BLaER1 (cell line): ENCODE measurements around the gene TEKT5.
A peak's percentile ranks its signal among the peaks of the same experiment; 100 is the strongest.

Source experiments
- H3K27ac ChIP-seq: shearing (Covaris generic); formaldehyde crosslinking; 2 replicates; pipeline ENCODE4 v1.8.1; 2022
- H3K27me3 ChIP-seq: shearing (Covaris generic); formaldehyde crosslinking; 2 replicates; pipeline ENCODE4 v1.8.1; 2022
- H3K36me3 ChIP-seq: shearing (Covaris generic); formaldehyde crosslinking; 2 replicates; pipeline ENCODE4 v1.8.1; 2022
- H3K4me1 ChIP-seq: shearing (Covaris generic); formaldehyde crosslinking; 2 replicates; pipeline ENCODE4 v1.8.1; 2022
- H3K4me2 ChIP-seq: shearing (Covaris generic); formaldehyde crosslinking; 2 replicates; pipeline ENCODE4 v1.8.1; 2022
- H3K4me3 ChIP-seq: shearing (Covaris generic); formaldehyde crosslinking; 2 replicates; pipeline ENCODE4 v1.8.1; 2022
- H3K9ac ChIP-seq: shearing (Covaris generic); formaldehyde crosslinking; 2 replicates; pipeline ENCODE4 v1.8.1; 2022
- H3K9me3 ChIP-seq: shearing (Covaris generic); formaldehyde crosslinking; 2 replicates; pipeline ENCODE4 v1.8.1; 2022
- H4K20me1 ChIP-seq: shearing (Covaris generic); formaldehyde crosslinking; 2 replicates; pipeline ENCODE4 v1.8.1; 2022
- Cebpa-rat ChIP-seq: shearing (Covaris generic); IDR thresholded peaks from 2 replicates; pipeline ENCODE4 v1.8.1; 2022

TEKT5 gene

GRCh38 chr16:10580883-10581247 is 113.9 kb downstream of the TEKT5 start:
- peak overlapping the region; percentile 77 for H3K9ac ChIP-seq
- peak overlapping the region; percentile 39 for H3K27ac ChIP-seq

GRCh38 chr16:10579965-10580882 is 114.5 kb downstream of the TEKT5 start, which contains the start of gene EMP2:
EMP2 (minus strand) TSS chr16:10580598; CDS start chr16:10547617, 32,981 bp downstream.
- Histone ChIP-seq H3K4me3 (peak within 1 kb of the TSS; percentile 77), H3K4me1 (peaks cover 46% of the 10 kb centered on the region), H4K20me1 (no peaks in the 10 kb centered on the region), H3K27ac (peak within 1 kb of the TSS; percentile 39), H3K36me3 (no peaks in the 10 kb centered on the region), H3K9ac (peak within 1 kb of the TSS; percentile 77), H3K27me3 (peaks cover 49% of the 10 kb centered on the region), H3K9me3 (no peaks in the 10 kb centered on the region), H3K4me2 (peak within 1 kb of the TSS; percentile 97)
- no peak for TF ChIP-seq Cebpa-rat

More at GRCh38 chr16:10580883-10581247, 113.9 kb downstream of the TEKT5 start:
- Histone ChIP-seq H3K36me3 (no peaks in the 10 kb centered on the region), H3K4me3 (peak overlapping the region; percentile 77), H3K4me2 (peak overlapping the region; percentile 97), H3K9me3 (no peaks in the 10 kb centered on the region), H3K4me1 (peaks cover 39% of the 10 kb centered on the region), H4K20me1 (no peaks in the 10 kb centered on the region), H3K27me3 (peaks cover 49% of the 10 kb centered on the region)
- no peak for TF ChIP-seq Cebpa-rat

GRCh38 chr16:10579575-10579964 is 115.2 kb downstream of the TEKT5 start:
- Histone ChIP-seq H3K27ac (no peak overlapping the region), H3K4me2 (peak overlapping the region; percentile 97)

GRCh38 chr16:10578474-10579316 is 116.0 kb downstream of the TEKT5 start:
- Histone ChIP-seq H3K27me3 (peaks cover 49% of the 10 kb centered on the region), H3K4me2 (peak overlapping the region; percentile 97; the same call in 1 of the 2 replicates), H3K4me1 (peaks cover 52% of the 10 kb centered on the region), H3K4me3 (no peak overlapping the region), H3K27ac (no peak overlapping the region), H3K9me3 (no peaks in the 10 kb centered on the region), H3K36me3 (no peaks in the 10 kb centered on the region), H4K20me1 (no peaks in the 10 kb centered on the region), H3K9ac (no peak overlapping the region)
- no peak for TF ChIP-seq Cebpa-rat

More at GRCh38 chr16:10579575-10579964, 115.2 kb downstream of the TEKT5 start:
- peak overlapping the region; percentile 77 for H3K9ac ChIP-seq
- H3K4me3 ChIP-seq: peak overlapping the region; percentile 77
- H3K9me3 ChIP-seq: no peaks in the 10 kb centered on the region
- H4K20me1 ChIP-seq: no peaks in the 10 kb centered on the region
- H3K27me3 ChIP-seq: peaks cover 49% of the 10 kb centered on the region
- no peaks in the 10 kb centered on the region for H3K36me3 ChIP-seq
- peaks cover 52% of the 10 kb centered on the region for H3K4me1 ChIP-seq
- no peak for TF ChIP-seq Cebpa-rat
